Neuronal stem cell (in vitro differentiated cells): ENCODE measurements around the gene LAPTM4A.

ENCODE experiments used
- DNase-seq: peaks from one replicate; pipeline ENCODE4 v3.0.0-alpha.2; 2013; ENCODE audit warnings: low spot score
- H2AFZ ChIP-seq: one replicate; pipeline ENCODE4 v1.6.1; 2013; ENCODE audit warnings: mild to moderate bottlenecking, low read length, inconsistent platforms
- H2AK5ac ChIP-seq: 2 replicates; pipeline ENCODE4 v1.6.1; 2013; ENCODE audit warnings: low read depth, mild to moderate bottlenecking, inconsistent platforms, low read length, moderate library complexity, mixed read lengths
- H2BK120ac ChIP-seq: 2 replicates; pipeline ENCODE4 v1.6.1; 2013; ENCODE audit warnings: low read depth, mild to moderate bottlenecking, inconsistent platforms, low read length, moderate library complexity, mixed read lengths
- H2BK12ac ChIP-seq: one replicate; pipeline ENCODE4 v1.6.1; 2013; ENCODE audit warnings: low read length, inconsistent platforms
- H2BK15ac ChIP-seq: 2 replicates; pipeline ENCODE4 v1.6.1; 2013; ENCODE audit warnings: mild to moderate bottlenecking, low read length, inconsistent platforms, mixed read lengths
- H2BK5ac ChIP-seq: one replicate; pipeline ENCODE4 v1.6.1; 2013; ENCODE audit warnings: inconsistent platforms, mild to moderate bottlenecking, low read length, moderate library complexity
- H3K14ac ChIP-seq: one replicate; pipeline ENCODE4 v1.6.1; 2013; ENCODE audit warnings: low read length, inconsistent platforms
- H3K18ac ChIP-seq: 2 replicates; pipeline ENCODE4 v1.6.1; 2013; ENCODE audit warnings: low read length, inconsistent platforms
- H3K23ac ChIP-seq: 2 replicates; pipeline ENCODE4 v1.6.1; 2013; ENCODE audit warnings: low read depth, mild to moderate bottlenecking, mixed read lengths, low read length, inconsistent platforms; ENCODE audit not compliant: poor library complexity
- H3K27ac ChIP-seq: replicated peaks from 3 replicates; pipeline ENCODE4 v1.5.1; 2013; ENCODE audit warnings: low read length, inconsistent platforms
- H3K27me3 ChIP-seq, 3 experiments: 2 replicates each; pipeline ENCODE4 v1.6.1; 2013; ENCODE audit warnings: low read length in 3 of 3, mild to moderate bottlenecking in 2 of 3, inconsistent platforms in 1 of 3, low read depth in 1 of 3, mixed read lengths in 1 of 3, moderate library complexity in 1 of 3; ENCODE audit not compliant: control insufficient read depth in 3 of 3, insufficient read depth in 3 of 3
- H3K36me3 ChIP-seq, 2 donors: replicated peaks in 1 of 2; 2 replicates each; pipeline ENCODE4 v1.6.1; 2013; ENCODE audit warnings: low read length in 2 of 2; ENCODE audit not compliant: control insufficient read depth in 2 of 2, insufficient read depth in 2 of 2
- H3K4ac ChIP-seq: 2 replicates; pipeline ENCODE4 v1.6.1; 2013; ENCODE audit warnings: inconsistent platforms, mild to moderate bottlenecking, low read length, moderate library complexity
- H3K4me1 ChIP-seq, 2 donors: 1 replicate in 1 of 2; 2 replicates in 1 of 2; pipeline ENCODE4 v1.6.1; 2013; ENCODE audit warnings: low read length in 2 of 2, low read depth in 1 of 2; ENCODE audit not compliant: control insufficient read depth in 2 of 2, insufficient read depth in 1 of 2
- H3K4me2 ChIP-seq: one replicate; pipeline ENCODE4 v1.6.1; 2013; ENCODE audit warnings: mild to moderate bottlenecking, low read length, inconsistent platforms; ENCODE audit not compliant: insufficient read depth, poor library complexity, severe bottlenecking
- H3K4me3 ChIP-seq, 2 donors: 2 replicates each; pipeline ENCODE4 v1.5.1; 2013; ENCODE audit warnings: low read length in 2 of 2, mild to moderate bottlenecking in 2 of 2, inconsistent platforms in 1 of 2, moderate library complexity in 1 of 2
- H3K79me1 ChIP-seq: one replicate; pipeline ENCODE4 v1.6.1; 2013; ENCODE audit warnings: low read depth, mild to moderate bottlenecking, inconsistent platforms, low read length, moderate library complexity
- H3K9ac ChIP-seq: one replicate; pipeline ENCODE4 v1.6.1; 2013; ENCODE audit warnings: mild to moderate bottlenecking, low read depth, low read length, inconsistent platforms; ENCODE audit not compliant: poor library complexity
- H3K9me3 ChIP-seq, 2 donors: replicated peaks in 1 of 2; 2 replicates each; pipeline versions ENCODE3 to v1.6.1; 2013; ENCODE audit warnings: low read length in 2 of 2, mild to moderate bottlenecking in 2 of 2, inconsistent platforms in 1 of 2, low read depth in 1 of 2, mixed read lengths in 1 of 2, moderate library complexity in 1 of 2; ENCODE audit not compliant: control insufficient read depth in 2 of 2, insufficient read depth in 1 of 2
- H4K8ac ChIP-seq: one replicate; pipeline ENCODE4 v1.6.1; 2013; ENCODE audit warnings: low read depth, mild to moderate bottlenecking, inconsistent platforms, low read length, moderate library complexity
- H4K91ac ChIP-seq: one replicate; pipeline ENCODE4 v1.6.1; 2013; ENCODE audit warnings: low read length, low read depth, mild to moderate bottlenecking, inconsistent platforms; ENCODE audit not compliant: poor library complexity
- WGBS, 2 donors: extraction: QIAGEN DNeasy Blood & Tissue Kit; methylation state at CpG; one replicate each; pipeline ENCODE4 v1.1.7; 2013; ENCODE audit warnings: missing lambda C conversion rate in 2 of 2, mixed read lengths in 1 of 2; ENCODE audit not compliant: insufficient read length in 2 of 2, insufficient replicate concordance in 1 of 2; ENCODE audit errors: extremely low coverage in 2 of 2; 5-methylcytosine and 5-hydroxymethylcytosine counted together

Gene LAPTM4A

GRCh38 chr2:19987936-19988335 lies 63.5 kb downstream of the LAPTM4A start:
- Histone ChIP-seq H3K36me3 (peaks cover 3 to 41% of the 10 kb centered on the region in 2 donors), H2BK5ac (no peak overlapping the region), H3K4me1 (peaks cover 1 to 4% of the 10 kb centered on the region in 2 donors), H3K27me3 (no peaks in the 10 kb centered on the region), H3K79me1 (peaks cover 11% of the 10 kb centered on the region), H3K4me2 (no peak overlapping the region), H4K91ac (no peak overlapping the region), H3K9ac (no peak overlapping the region), H2AK5ac (no peak overlapping the region), H3K4ac (no peak overlapping the region), H4K8ac (no peak overlapping the region), H3K9me3 (peaks cover 0 to 1% of the 10 kb centered on the region in 2 donors), H3K27ac (no peak overlapping the region), H3K4me3 (peak overlapping the region in 1 of 2 donors; percentile 66), H3K23ac (no peak overlapping the region), H3K18ac (no peak overlapping the region), H2AFZ (no peak overlapping the region), H2BK15ac (no peak overlapping the region), H2BK120ac (no peak overlapping the region), H3K14ac (no peak overlapping the region), H2BK12ac (no peak overlapping the region)
- DNase-seq, result no peak
- no CpG with 5 or more reads among the region's 5 CpGs for WGBS, 2 donors
